WTC11 (cell line): ENCODE measurements around the gene ACVR1.
"Not testable (repeated sequence)": the region's sequence is repeated elsewhere in the genome, so short reads cannot be mapped to it uniquely, and the experiment has no call there.

Source experiments
- CREB1 ChIP-seq: sonication (generic); formaldehyde crosslinking; IDR thresholded peaks from 2 replicates; pipeline ENCODE4 v1.8.0; 2023; ENCODE audit warnings: mild to moderate bottlenecking, missing genetic modification reagents
- CREM ChIP-seq: sonication (generic); formaldehyde crosslinking; IDR thresholded peaks from 2 replicates; pipeline ENCODE4 v1.8.1; 2022; ENCODE audit warnings: mild to moderate bottlenecking, missing genetic modification reagents, moderate library complexity
- ESRRA ChIP-seq: sonication (generic); formaldehyde crosslinking; IDR thresholded peaks from 2 replicates; pipeline ENCODE4 v1.8.1; 2022; ENCODE audit warnings: mild to moderate bottlenecking, missing genetic modification reagents, borderline replicate concordance
- GABPB1 ChIP-seq: sonication (generic); formaldehyde crosslinking; IDR thresholded peaks from 2 replicates; pipeline ENCODE4 v1.8.1; 2023; ENCODE audit warnings: mild to moderate bottlenecking, missing genetic modification reagents
- NR1H2 ChIP-seq: sonication (generic); formaldehyde crosslinking; IDR thresholded peaks from 2 replicates; pipeline ENCODE4 v1.9.0; 2021; ENCODE audit warnings: mild to moderate bottlenecking, moderate library complexity, missing genetic modification reagents
- RELA ChIP-seq: sonication (generic); formaldehyde crosslinking; IDR thresholded peaks from 2 replicates; pipeline ENCODE4 v1.8.1; 2022; ENCODE audit warnings: missing genetic modification reagents, mild to moderate bottlenecking, borderline replicate concordance
- SP1 ChIP-seq: sonication (generic); formaldehyde crosslinking; conservative IDR thresholded peaks from 2 replicates; pipeline ENCODE4 v1.8.1; 2022; ENCODE audit warnings: missing genetic modification reagents
- ZNF423 ChIP-seq: fragments of 250-450 bp; sonication (Bioruptor Pico); IDR thresholded peaks from 2 replicates; pipeline ENCODE4 v2.1.2; 2022; ENCODE audit warnings: mild to moderate bottlenecking, moderate library complexity
- TF ChIP-seq, protein P1 (sequence below): sonication (generic); formaldehyde crosslinking; IDR thresholded peaks from 2 replicates; pipeline ENCODE4 v1.8.1; 2022; ENCODE audit warnings: mild to moderate bottlenecking, moderate library complexity, missing genetic modification reagents
- TF ChIP-seq, protein P2 (sequence below): fragments of 200-600 bp; IDR thresholded peaks from 2 replicates; pipeline ENCODE4 v1.8.0; 2022; ENCODE audit warnings: antibody characterized with exemption
- TF ChIP-seq, protein P3 (sequence below): sonication (generic); formaldehyde crosslinking; IDR thresholded peaks from 2 replicates; pipeline ENCODE4 v1.8.0; 2022; ENCODE audit warnings: mild to moderate bottlenecking, missing genetic modification reagents
- TF ChIP-seq, protein P4 (sequence below): sonication (generic); formaldehyde crosslinking; IDR thresholded peaks from 2 replicates; pipeline ENCODE4 v1.8.1; 2023; ENCODE audit warnings: mild to moderate bottlenecking, missing genetic modification reagents, moderate library complexity
- TF ChIP-seq, protein P5 (sequence below): sonication (generic); formaldehyde crosslinking; conservative IDR thresholded peaks from 2 replicates; pipeline ENCODE4 v1.8.1; 2022; ENCODE audit warnings: mild to moderate bottlenecking, missing genetic modification reagents
- TF ChIP-seq, protein P6 (sequence below): fragments of 250-450 bp; sonication (Bioruptor Pico); IDR thresholded peaks from 2 replicates; pipeline ENCODE4 v2.1.2; 2022; ENCODE audit warnings: mild to moderate bottlenecking, moderate library complexity

DNA sequence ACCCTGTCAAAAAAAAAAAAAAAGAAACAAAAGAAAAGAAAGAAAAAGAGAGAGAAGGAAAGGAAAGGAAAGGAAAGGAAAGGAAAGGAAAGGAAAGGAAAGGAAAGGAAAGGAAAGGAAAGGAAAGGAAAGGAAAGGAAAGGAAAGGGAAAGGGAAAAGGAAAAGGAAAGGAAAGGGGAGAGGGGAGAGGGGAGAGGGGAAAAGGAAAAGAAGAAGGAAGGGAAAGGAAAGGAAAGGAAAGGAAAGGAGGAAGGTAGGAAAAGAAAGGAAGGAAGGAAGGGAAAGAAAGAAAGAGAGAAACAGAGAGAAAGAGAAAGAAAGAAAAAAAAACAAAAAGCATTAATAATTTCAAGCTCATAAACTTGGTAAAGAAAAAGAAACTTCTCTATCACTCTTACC is 49.5 kb downstream of the ACVR1 start:
- TF ChIP-seq CREB1 (CRISPR knock-in tag); NR1H2 (CRISPR knock-in tag); RELA (CRISPR knock-in tag); GABPB1 (CRISPR knock-in tag); SP1; ESRRA (CRISPR knock-in tag); ZNF423 (CRISPR knock-in tag); CREM (CRISPR knock-in tag): not testable (repeated sequence)
- TF ChIP-seq, protein P1, sequence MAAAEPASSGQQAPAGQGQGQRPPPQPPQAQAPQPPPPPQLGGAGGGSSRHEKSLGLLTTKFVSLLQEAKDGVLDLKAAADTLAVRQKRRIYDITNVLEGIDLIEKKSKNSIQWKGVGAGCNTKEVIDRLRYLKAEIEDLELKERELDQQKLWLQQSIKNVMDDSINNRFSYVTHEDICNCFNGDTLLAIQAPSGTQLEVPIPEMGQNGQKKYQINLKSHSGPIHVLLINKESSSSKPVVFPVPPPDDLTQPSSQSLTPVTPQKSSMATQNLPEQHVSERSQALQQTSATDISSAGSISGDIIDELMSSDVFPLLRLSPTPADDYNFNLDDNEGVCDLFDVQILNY (CRISPR knock-in tag), result not testable (repeated sequence)
- TF ChIP-seq, protein P2, sequence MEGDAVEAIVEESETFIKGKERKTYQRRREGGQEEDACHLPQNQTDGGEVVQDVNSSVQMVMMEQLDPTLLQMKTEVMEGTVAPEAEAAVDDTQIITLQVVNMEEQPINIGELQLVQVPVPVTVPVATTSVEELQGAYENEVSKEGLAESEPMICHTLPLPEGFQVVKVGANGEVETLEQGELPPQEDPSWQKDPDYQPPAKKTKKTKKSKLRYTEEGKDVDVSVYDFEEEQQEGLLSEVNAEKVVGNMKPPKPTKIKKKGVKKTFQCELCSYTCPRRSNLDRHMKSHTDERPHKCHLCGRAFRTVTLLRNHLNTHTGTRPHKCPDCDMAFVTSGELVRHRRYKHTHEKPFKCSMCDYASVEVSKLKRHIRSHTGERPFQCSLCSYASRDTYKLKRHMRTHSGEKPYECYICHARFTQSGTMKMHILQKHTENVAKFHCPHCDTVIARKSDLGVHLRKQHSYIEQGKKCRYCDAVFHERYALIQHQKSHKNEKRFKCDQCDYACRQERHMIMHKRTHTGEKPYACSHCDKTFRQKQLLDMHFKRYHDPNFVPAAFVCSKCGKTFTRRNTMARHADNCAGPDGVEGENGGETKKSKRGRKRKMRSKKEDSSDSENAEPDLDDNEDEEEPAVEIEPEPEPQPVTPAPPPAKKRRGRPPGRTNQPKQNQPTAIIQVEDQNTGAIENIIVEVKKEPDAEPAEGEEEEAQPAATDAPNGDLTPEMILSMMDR, result not testable (repeated sequence)
- TF ChIP-seq, protein P3, sequence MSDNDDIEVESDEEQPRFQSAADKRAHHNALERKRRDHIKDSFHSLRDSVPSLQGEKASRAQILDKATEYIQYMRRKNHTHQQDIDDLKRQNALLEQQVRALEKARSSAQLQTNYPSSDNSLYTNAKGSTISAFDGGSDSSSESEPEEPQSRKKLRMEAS (CRISPR knock-in tag), result not testable (repeated sequence)
- TF ChIP-seq, protein P4, sequence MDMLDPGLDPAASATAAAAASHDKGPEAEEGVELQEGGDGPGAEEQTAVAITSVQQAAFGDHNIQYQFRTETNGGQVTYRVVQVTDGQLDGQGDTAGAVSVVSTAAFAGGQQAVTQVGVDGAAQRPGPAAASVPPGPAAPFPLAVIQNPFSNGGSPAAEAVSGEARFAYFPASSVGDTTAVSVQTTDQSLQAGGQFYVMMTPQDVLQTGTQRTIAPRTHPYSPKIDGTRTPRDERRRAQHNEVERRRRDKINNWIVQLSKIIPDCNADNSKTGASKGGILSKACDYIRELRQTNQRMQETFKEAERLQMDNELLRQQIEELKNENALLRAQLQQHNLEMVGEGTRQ (CRISPR knock-in tag), result not testable (repeated sequence)
- TF ChIP-seq, protein P5, sequence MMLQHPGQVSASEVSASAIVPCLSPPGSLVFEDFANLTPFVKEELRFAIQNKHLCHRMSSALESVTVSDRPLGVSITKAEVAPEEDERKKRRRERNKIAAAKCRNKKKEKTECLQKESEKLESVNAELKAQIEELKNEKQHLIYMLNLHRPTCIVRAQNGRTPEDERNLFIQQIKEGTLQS (CRISPR knock-in tag), result not testable (repeated sequence)
- TF ChIP-seq, protein P6, sequence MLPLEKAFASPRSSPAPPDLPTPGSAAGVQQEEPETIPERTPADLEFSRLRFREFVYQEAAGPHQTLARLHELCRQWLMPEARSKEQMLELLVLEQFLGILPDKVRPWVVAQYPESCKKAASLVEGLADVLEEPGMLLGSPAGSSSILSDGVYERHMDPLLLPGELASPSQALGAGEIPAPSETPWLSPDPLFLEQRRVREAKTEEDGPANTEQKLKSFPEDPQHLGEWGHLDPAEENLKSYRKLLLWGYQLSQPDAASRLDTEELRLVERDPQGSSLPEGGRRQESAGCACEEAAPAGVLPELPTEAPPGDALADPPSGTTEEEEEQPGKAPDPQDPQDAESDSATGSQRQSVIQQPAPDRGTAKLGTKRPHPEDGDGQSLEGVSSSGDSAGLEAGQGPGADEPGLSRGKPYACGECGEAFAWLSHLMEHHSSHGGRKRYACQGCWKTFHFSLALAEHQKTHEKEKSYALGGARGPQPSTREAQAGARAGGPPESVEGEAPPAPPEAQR (CRISPR knock-in tag), result not testable (repeated sequence)
